ENCODE results near the gene UBE3B. TPM values are rescaled to one million over a fixed set of nuclear protein-coding genes. Genes with fewer than 3 reads are reported as not detected.

UBE3B gene
- total RNA-seq, 1 experiment from 2014 or later: 29.3 TPM

GRCh38 chr12:109440851-109441490 lies 36.5 kb upstream of the UBE3B start:
- TF ChIP-seq E2F5 (CRISPR knock-in tag; IDR thresholded peaks at IDR 0.05) (no peak), PRDM15 (CRISPR knock-in tag; IDR thresholded peaks at IDR 0.05) (no peak), ZNF232 (CRISPR knock-in tag; IDR thresholded peaks at IDR 0.05) (no peak), ATF6 (CRISPR knock-in tag; IDR thresholded peaks at IDR 0.05) (no peak), USF1 (CRISPR knock-in tag; IDR thresholded peaks at IDR 0.05) (no peak), CDX4 (CRISPR knock-in tag; IDR thresholded peaks at IDR 0.05; ENCODE audit: borderline replicate concordance) (no peak), GABPB1 (CRISPR knock-in tag; IDR thresholded peaks at IDR 0.05) (no peak), KAT7 (CRISPR knock-in tag; IDR thresholded peaks at IDR 0.05; ENCODE audit: borderline replicate concordance) (no peak), CREM (CRISPR knock-in tag; IDR thresholded peaks at IDR 0.05) (no peak), ZNF423 (CRISPR knock-in tag; IDR thresholded peaks at IDR 0.05) (no peak), TEAD1 (CRISPR knock-in tag; IDR thresholded peaks at IDR 0.05) (no peak), JAZF1 (CRISPR knock-in tag; IDR thresholded peaks at IDR 0.05) (no peak), ZNF121 (CRISPR knock-in tag; IDR thresholded peaks at IDR 0.05) (no peak), ETV6 (CRISPR knock-in tag; IDR thresholded peaks at IDR 0.05) (no peak), STAT6 (CRISPR knock-in tag; conservative IDR thresholded peaks at IDR 0.05; ENCODE audit: low read depth) (no peak), ZNF416 (CRISPR knock-in tag; IDR thresholded peaks at IDR 0.05) (no peak), ATF1 (CRISPR knock-in tag; IDR thresholded peaks at IDR 0.05) (no peak), SP1 (CRISPR knock-in tag; conservative IDR thresholded peaks at IDR 0.05) (no peak), ZBTB21 (CRISPR knock-in tag; IDR thresholded peaks at IDR 0.05; ENCODE audit: borderline replicate concordance) (no peak)
- Mint-ChIP-seq H3K27ac (no peak overlapping the region), H3K4me1 (peaks cover 18% of the 10 kb centered on the region), H3K36me3 (peaks cover under 1% of the 10 kb centered on the region; the same call in 1 of the 2 replicates), H3K27me3 (ENCODE audit: low read depth) (no peaks in the 10 kb centered on the region; the same call in 1 of the 2 replicates), H3K9me3 (no peaks in the 10 kb centered on the region), H3K4me3 (no peak overlapping the region)
- DNase-seq (ENCODE audit: low spot score) (no peak), ATAC-seq (peak; percentile 63)
- POLR2A ChIA-PET: no interaction called here
- CTCF ChIA-PET: interaction anchor here (1.0 to 1.7 kb wide), 4 partner anchors 8 to 157 kb away, joined by 3 to 7 read pairs (median 4); no protein-coding TSS in a partner anchor
